NCI-H2107 treated with DMSO at 0.1 percent for 48 hours (cell line): ENCODE measurements around the gene FBXO36.
"Not testable (repeated sequence)": the region's sequence is repeated elsewhere in the genome, so short reads cannot be mapped to it uniquely, and the experiment has no call there.

Experiments
- DNase-seq: peaks from one replicate; lab custom pipeline; 2025; ENCODE audit not compliant: unreplicated experiment; lab: John Stamatoyannopoulos, UW

The FBXO36 gene

GRCh38 chr2:229910832-229911412 is 11.4 kb upstream of the FBXO36 start:
- no peak for DNase-seq

- no peak for DNase-seq
Observed at GRCh38 chr2:229914171-229914570, 8.1 kb upstream of the FBXO36 start.

GRCh38 chr2:229917793-229918192 is 4.5 kb upstream of the FBXO36 start:
- no peak for DNase-seq

- peak; percentile 40 for DNase-seq
Observed at GRCh38 chr2:229920011-229920641, 2.2 kb upstream of the FBXO36 start.

- peak; percentile 14 for DNase-seq
Observed at GRCh38 chr2:229921101-229921891, 1.0 kb upstream of the FBXO36 start.

- peak; percentile 72 for DNase-seq
Observed at GRCh38 chr2:229921892-229922448, 333 bp upstream of the FBXO36 start, which contains the start of gene TRIP12. TSS of gene TRIP12 (minus strand) at chr2:229922009. CDS start at chr2:229880079, 41,930 bp downstream.

- DNase-seq, result not testable (repeated sequence)
Observed at GRCh38 chr2:229924541-229924940, 2.2 kb downstream of the FBXO36 start.

DNA sequence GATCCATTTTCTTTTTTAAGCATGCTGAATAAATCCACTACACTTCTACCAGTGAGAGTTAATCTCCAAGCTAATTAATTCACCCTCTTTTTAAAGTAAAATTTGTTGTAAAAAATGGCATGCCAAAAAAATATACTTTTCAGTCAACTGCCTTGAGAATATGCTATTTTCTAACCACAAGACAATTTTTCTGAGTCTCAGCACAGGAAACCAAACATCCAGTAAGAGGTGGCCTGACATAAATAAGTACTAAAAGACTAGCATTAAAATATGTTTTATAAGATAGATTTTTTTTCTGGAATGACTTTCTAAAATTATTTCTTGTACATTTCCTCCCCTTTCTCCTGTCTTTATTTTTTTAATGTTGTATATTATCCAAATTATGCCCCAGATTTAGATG is 2.9 kb downstream of the FBXO36 start:
- DNase-seq, result no peak

GRCh38 chr2:229927817-229928321 is 5.6 kb downstream of the FBXO36 start:
- no peak for DNase-seq

DNA sequence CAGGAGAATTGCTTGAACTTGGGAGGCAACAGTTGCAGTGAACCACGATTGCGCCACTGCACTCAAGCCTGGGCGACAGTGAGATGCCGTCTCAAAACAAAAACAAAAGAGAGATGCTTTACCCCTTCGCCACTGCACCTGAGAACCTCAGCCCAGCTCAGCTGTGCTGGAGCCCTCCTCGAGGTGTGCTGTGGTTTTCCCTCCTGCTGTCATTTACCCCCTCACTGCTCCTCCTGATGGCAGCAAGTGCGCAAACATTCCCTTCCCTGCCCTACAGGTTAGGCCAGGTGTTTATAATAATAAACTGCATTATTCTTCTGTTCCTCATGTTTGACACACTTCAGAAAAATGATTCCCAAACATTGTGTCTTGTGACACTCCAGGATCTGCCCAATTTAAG is 8.4 kb downstream of the FBXO36 start:
- DNase-seq, result peak; percentile 40

DNA sequence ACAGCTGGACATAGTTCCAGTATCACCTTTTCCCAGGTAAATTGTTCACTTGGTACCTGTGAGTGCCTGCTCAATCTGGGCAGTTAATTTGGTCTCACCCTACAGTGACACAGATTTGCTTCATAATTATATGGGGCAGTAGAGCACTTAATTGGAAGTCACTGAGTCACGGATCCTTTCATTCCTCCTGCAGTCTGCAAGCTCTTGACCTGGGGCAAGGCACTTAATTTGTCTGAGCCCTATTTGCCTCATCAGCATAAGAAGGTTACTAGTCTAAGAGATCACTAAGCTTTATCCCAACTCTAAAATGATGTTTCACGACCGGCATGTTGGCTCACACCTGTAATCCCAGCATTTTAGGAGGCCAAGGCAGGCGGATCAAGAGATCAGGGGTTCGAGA is 8.9 kb downstream of the FBXO36 start:
- no peak for DNase-seq

- no peak for DNase-seq
Observed at GRCh38 chr2:229937537-229937936, 15.2 kb downstream of the FBXO36 start.

GRCh38 chr2:229942671-229943070 is 20.4 kb downstream of the FBXO36 start:
- no peak for DNase-seq

GRCh38 chr2:229943171-229943570 is 20.9 kb downstream of the FBXO36 start:
- DNase-seq, result no peak

GRCh38 chr2:229943770-229944449 is 21.6 kb downstream of the FBXO36 start:
- no peak for DNase-seq

GRCh38 chr2:229945975-229946374 is 23.7 kb downstream of the FBXO36 start:
- DNase-seq, result no peak

DNA sequence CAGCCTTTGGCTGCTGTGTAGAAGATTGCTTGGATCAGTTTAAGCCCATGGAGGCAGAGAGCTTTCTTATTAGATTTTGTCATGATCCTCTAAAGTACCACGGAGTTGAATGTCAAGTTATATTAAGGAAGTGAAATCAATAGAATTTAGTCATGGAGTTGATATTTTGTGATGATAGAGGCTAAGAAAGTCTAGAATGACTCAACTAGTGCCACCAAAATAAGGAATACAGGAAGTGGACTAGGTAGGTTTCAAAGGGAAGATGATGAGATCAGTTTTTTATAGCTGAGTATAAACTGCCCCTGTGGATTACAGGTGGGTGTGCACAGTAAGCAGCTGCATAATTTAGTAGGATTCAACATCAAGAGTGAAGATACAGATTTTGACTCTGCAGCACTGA is 25.2 kb downstream of the FBXO36 start:
- DNase-seq, result no peak

DNA sequence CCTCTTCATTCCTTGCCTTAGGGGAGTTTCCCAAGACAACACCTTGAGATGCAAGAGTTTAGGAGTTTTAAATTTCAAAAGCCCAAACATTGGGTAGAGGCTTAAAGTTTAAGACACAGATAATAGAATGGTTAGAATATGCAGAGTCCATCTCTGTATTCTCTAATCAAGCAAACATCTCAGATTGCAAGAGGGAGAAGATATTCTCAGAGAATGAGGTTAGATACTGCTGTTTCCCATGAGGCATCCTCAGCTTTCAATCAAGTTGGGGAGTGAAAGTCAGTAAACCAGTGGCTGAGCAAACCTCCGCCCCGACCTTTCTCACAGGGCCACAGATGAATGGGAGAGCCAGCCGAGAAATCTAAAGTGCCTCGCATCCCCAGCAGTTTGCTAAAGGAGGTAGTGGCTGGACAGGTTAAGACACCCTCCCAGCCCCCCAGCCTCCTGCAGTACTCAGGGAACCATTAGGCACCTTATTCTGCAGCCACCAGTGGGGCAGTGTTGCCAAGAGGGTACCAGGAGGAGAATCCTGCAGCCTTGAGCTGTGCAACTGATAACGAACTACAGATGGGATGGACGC is 30.0 kb downstream of the FBXO36 start:
- DNase-seq, result no peak

- no peak for DNase-seq
Observed at GRCh38 chr2:229955663-229956062, 33.4 kb downstream of the FBXO36 start.

- no peak for DNase-seq
Observed at GRCh38 chr2:229956491-229956890, 34.2 kb downstream of the FBXO36 start.

GRCh38 chr2:229963596-229963995 is 41.3 kb downstream of the FBXO36 start:
- DNase-seq, result not testable (repeated sequence)
